Panc1 (cell line): ENCODE data around the gene GRIN2C. TPM values are rescaled to one million over a fixed set of nuclear protein-coding genes. Genes with fewer than 3 reads are reported as not detected.

Experiments
- ATAC-seq: fragments of 200-7000 bp; cut with Tn5 transposase; 2 replicates; pipeline ENCODE4 v1.9.1; 2020; ENCODE audit warnings: mild to moderate bottlenecking, moderate library complexity
- BruUV-seq: library from RNA; stranded (reverse); fragments of 400-500 nt; replicated peaks from 2 replicates; lab custom pipeline; 2021; lab: Mats Ljungman, UMichigan
- CTCF ChIA-PET: fragments of 300-600 bp; sonication (Branson Sonifier 250); formaldehyde crosslinking; loops from one replicate; lab custom pipeline; 2022; ENCODE audit warnings: antibody characterized with exemption; lab: Charles Lee
- POLR2A ChIA-PET: fragments of 300-600 bp; sonication (Branson Sonifier 250); formaldehyde crosslinking; loops from one replicate; lab custom pipeline; 2022; ENCODE audit warnings: antibody characterized with exemption; lab: Charles Lee
- DNase-seq: peaks from one replicate; pipeline ENCODE4 v3.0.0-alpha.2; 2010; ENCODE audit warnings: low read depth, low spot score
- H3K27ac ChIP-seq: 2 replicates; pipeline ENCODE4 v1.5.1; 2011; ENCODE audit warnings: mild to moderate bottlenecking, low read length, inconsistent platforms
- H3K27me3 ChIP-seq: fragments of 200-500 bp; sonication (Bioruptor generic); 2 replicates; pipeline ENCODE4 v1.6.0; 2014; ENCODE audit warnings: low read length, inconsistent platforms; ENCODE audit not compliant: control insufficient read depth, insufficient read depth
- H3K36me3 ChIP-seq: fragments of 200-500 bp; sonication (Bioruptor generic); 2 replicates; pipeline ENCODE4 v1.5.1; 2014; ENCODE audit warnings: inconsistent platforms, mild to moderate bottlenecking, low read length, moderate library complexity; ENCODE audit not compliant: control insufficient read depth, insufficient read depth
- H3K4me1 ChIP-seq: 2 replicates; pipeline ENCODE4 v1.5.1; 2011; ENCODE audit warnings: inconsistent platforms, mild to moderate bottlenecking, low read length, moderate library complexity; ENCODE audit not compliant: control insufficient read depth, insufficient read depth
- H3K4me3 ChIP-seq, 2 experiments: 2 replicates each; pipeline ENCODE4 v1.5.1; 2011 to 2012; ENCODE audit warnings: low read depth in 2 of 2, low read length in 2 of 2, mild to moderate bottlenecking in 2 of 2, inconsistent platforms in 1 of 2, moderate library complexity in 1 of 2
- H3K9me3 ChIP-seq: fragments of 200-500 bp; sonication (Bioruptor generic); 2 replicates; pipeline ENCODE4 v1.5.1; 2014; ENCODE audit warnings: low read depth, mild to moderate bottlenecking, inconsistent platforms, low read length, moderate library complexity; ENCODE audit not compliant: control insufficient read depth, insufficient read depth
- CTCF ChIP-seq: fragments of 450-650 bp; IDR thresholded peaks from 2 replicates; pipeline ENCODE4 v1.5.1; 2017; ENCODE audit warnings: mild to moderate bottlenecking
- POLR2AphosphoS5 ChIP-seq: IDR thresholded peaks from 2 replicates; pipeline ENCODE4 v1.6.1; 2012; ENCODE audit warnings: mild to moderate bottlenecking, low read depth, low read length, moderate library complexity
- SIN3A ChIP-seq: IDR thresholded peaks from 2 replicates; pipeline ENCODE4 v1.6.1; 2012; ENCODE audit warnings: low read depth, mild to moderate bottlenecking, low read length, moderate library complexity, borderline replicate concordance; ENCODE audit not compliant: insufficient read depth
- TCF7L2 ChIP-seq: IDR thresholded peaks from 2 replicates; pipeline ENCODE4 v1.6.1; 2011; ENCODE audit warnings: mild to moderate bottlenecking, low read depth, low read length, inconsistent platforms
- in situ Hi-C: cut with HindIII; loops from 2 replicates; pipeline ENCODE4 v1.10.0; 2016; ENCODE audit warnings: low sequenced_read_pairs, low pct_unique_long_range_greater_than_20kb
- intact Hi-C: fragments of 100-400 bp; cut with micrococcal nuclease; formaldehyde crosslinking; loops from one replicate; pipeline ENCODE4 v1.10.0; 2022; ENCODE audit not compliant: unreplicated experiment
- total RNA-seq: library from RNA; stranded (reverse); gene quantifications from one replicate; pipeline ENCODE4 v1.2.1, GENCODE V29; 2021; ENCODE audit not compliant: unreplicated experiment
- TF ChIP-seq, protein P1 (sequence below), 2 experiments: IDR thresholded peaks; 2 replicates each; pipeline ENCODE4 v1.6.1; 2011 to 2012; ENCODE audit warnings: low read depth in 2 of 2, control low read depth in 1 of 2, low read length in 1 of 2, mild to moderate bottlenecking in 1 of 2, moderate library complexity in 1 of 2; ENCODE audit not compliant: insufficient read depth in 1 of 2

Gene GRIN2C
- total RNA-seq, 1 experiment from 2014 or later: 0.10 TPM

DNA sequence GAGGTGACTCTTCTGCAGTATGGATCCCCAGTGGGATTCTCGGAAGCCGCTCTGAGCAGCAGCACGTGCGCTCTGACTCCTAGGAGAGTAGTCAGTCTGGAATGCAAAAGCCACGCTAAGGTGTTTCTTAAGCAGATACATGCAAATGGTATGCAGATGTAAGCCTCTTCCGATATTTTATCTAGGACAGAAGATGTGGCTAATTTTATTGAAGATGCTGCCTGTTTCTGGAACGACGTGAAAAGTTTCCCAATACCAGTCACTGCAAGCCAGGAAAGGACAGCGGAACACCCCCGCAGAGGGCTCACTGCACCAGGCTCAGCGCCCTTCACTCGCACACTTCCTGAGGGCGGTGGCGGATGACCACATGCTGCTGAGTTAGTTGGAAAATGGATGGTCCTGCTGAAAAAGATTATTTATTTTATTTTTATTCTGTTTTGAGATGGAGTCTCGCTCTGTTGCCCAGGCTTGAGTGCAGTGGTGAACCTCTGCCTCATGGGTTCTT lies 23.6 kb upstream of the GRIN2C start:
- intact Hi-C loops: no loop called here
- ChIA-PET POLR2A (no interaction called here), CTCF (no interaction called here)
- no peak for ATAC-seq
- H3K9me3 ChIP-seq: no peaks in the 10 kb centered on the region
- H3K27me3 ChIP-seq: no peaks in the 10 kb centered on the region; the same call in 1 of the 2 replicates
- no peak for TF ChIP-seq TCF7L2
- TF ChIP-seq SIN3A: no peak
- TF ChIP-seq CTCF: no peak
- TF ChIP-seq POLR2AphosphoS5: no peak
- TF ChIP-seq, protein P1, sequence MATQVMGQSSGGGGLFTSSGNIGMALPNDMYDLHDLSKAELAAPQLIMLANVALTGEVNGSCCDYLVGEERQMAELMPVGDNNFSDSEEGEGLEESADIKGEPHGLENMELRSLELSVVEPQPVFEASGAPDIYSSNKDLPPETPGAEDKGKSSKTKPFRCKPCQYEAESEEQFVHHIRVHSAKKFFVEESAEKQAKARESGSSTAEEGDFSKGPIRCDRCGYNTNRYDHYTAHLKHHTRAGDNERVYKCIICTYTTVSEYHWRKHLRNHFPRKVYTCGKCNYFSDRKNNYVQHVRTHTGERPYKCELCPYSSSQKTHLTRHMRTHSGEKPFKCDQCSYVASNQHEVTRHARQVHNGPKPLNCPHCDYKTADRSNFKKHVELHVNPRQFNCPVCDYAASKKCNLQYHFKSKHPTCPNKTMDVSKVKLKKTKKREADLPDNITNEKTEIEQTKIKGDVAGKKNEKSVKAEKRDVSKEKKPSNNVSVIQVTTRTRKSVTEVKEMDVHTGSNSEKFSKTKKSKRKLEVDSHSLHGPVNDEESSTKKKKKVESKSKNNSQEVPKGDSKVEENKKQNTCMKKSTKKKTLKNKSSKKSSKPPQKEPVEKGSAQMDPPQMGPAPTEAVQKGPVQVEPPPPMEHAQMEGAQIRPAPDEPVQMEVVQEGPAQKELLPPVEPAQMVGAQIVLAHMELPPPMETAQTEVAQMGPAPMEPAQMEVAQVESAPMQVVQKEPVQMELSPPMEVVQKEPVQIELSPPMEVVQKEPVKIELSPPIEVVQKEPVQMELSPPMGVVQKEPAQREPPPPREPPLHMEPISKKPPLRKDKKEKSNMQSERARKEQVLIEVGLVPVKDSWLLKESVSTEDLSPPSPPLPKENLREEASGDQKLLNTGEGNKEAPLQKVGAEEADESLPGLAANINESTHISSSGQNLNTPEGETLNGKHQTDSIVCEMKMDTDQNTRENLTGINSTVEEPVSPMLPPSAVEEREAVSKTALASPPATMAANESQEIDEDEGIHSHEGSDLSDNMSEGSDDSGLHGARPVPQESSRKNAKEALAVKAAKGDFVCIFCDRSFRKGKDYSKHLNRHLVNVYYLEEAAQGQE (IDR thresholded peaks at IDR 0.05; ENCODE audit: insufficient read depth in 1 of 2, low read depth in 2 of 2, low read length in 1 of 2): no peak
- in situ Hi-C loops: no loop called here
- no peak for DNase-seq
- H3K4me1 ChIP-seq: no peaks in the 10 kb centered on the region
- BruUV-seq: no TSS peak
- H3K27ac ChIP-seq: no peak overlapping the region
- no peaks in the 10 kb centered on the region for H3K36me3 ChIP-seq
- H3K4me3 ChIP-seq: no peak overlapping the region

GRCh38 chr17:74882517-74883240 lies 23.0 kb upstream of the GRIN2C start:
- BruUV-seq: no TSS peak
- ATAC-seq: peak; percentile 27; the same call in 1 of the 2 replicates
- no peak for DNase-seq
- Histone ChIP-seq H3K27me3 (no peaks in the 10 kb centered on the region; the same call in 1 of the 2 replicates), H3K4me3 (no peak overlapping the region), H3K27ac (no peak overlapping the region), H3K36me3 (no peaks in the 10 kb centered on the region), H3K9me3 (no peaks in the 10 kb centered on the region), H3K4me1 (no peaks in the 10 kb centered on the region)
- TF ChIP-seq TCF7L2 (no peak), SIN3A (no peak)
- POLR2A ChIA-PET: interaction anchor here (0.6 kb wide), 1 partner anchor 14 kb away, joined by 6 read pairs; no protein-coding TSS in a partner anchor
- intact Hi-C loops: no loop called here
- CTCF ChIA-PET: no interaction called here
- in situ Hi-C loops: no loop called here

- Histone ChIP-seq H3K36me3 (no peaks in the 10 kb centered on the region), H3K4me1 (no peaks in the 10 kb centered on the region), H3K4me3 (no peak overlapping the region), H3K9me3 (no peaks in the 10 kb centered on the region), H3K27me3 (no peaks in the 10 kb centered on the region), H3K27ac (no peak overlapping the region)
- DNase-seq: no peak
- TF ChIP-seq, protein P1 (IDR thresholded peaks at IDR 0.05; ENCODE audit: insufficient read depth in 1 of 2, low read depth in 2 of 2, low read length in 1 of 2): no peak
- no peak for TF ChIP-seq CTCF
- no peak for TF ChIP-seq POLR2AphosphoS5
- TF ChIP-seq SIN3A: no peak
- no peak for TF ChIP-seq TCF7L2
- intact Hi-C loops: no loop called here
- ChIA-PET CTCF (no interaction called here), POLR2A (no interaction called here)
- no TSS peak for BruUV-seq
- no peak for ATAC-seq
- in situ Hi-C loops: no loop called here
Observed at GRCh38 chr17:74881073-74881472, 21.4 kb upstream of the GRIN2C start.
